GM06990 (cell line): ENCODE data around the gene TNNT1.
A peak's percentile ranks its signal among the peaks of the same experiment; 100 is the strongest.

Experiments
- DNase-seq: peaks from one replicate; pipeline ENCODE4 v3.0.0-alpha.2; 2011; ENCODE audit not compliant: insufficient read length; ENCODE audit errors: extremely low read depth
- H3K27me3 ChIP-seq: replicated peaks from 2 replicates; pipeline ENCODE4 v1.6.0; 2011; ENCODE audit warnings: low read length; ENCODE audit not compliant: control insufficient read depth, insufficient read depth
- H3K36me3 ChIP-seq: 2 replicates; pipeline ENCODE4 v1.5.1; 2011; ENCODE audit warnings: low read length; ENCODE audit not compliant: control insufficient read depth, insufficient read depth
- H3K4me3 ChIP-seq: replicated peaks from 2 replicates; pipeline ENCODE4 v1.5.1; 2011; ENCODE audit warnings: low read depth, mild to moderate bottlenecking, control low read depth, low read length
- TF ChIP-seq, protein P1 (sequence below): IDR thresholded peaks from 2 replicates; pipeline ENCODE4 v1.5.1; 2011; ENCODE audit warnings: low read length, control low read depth, mild to moderate bottlenecking, inconsistent platforms; ENCODE audit not compliant: insufficient read depth, poor library complexity, severe bottlenecking

TNNT1 gene

DNA sequence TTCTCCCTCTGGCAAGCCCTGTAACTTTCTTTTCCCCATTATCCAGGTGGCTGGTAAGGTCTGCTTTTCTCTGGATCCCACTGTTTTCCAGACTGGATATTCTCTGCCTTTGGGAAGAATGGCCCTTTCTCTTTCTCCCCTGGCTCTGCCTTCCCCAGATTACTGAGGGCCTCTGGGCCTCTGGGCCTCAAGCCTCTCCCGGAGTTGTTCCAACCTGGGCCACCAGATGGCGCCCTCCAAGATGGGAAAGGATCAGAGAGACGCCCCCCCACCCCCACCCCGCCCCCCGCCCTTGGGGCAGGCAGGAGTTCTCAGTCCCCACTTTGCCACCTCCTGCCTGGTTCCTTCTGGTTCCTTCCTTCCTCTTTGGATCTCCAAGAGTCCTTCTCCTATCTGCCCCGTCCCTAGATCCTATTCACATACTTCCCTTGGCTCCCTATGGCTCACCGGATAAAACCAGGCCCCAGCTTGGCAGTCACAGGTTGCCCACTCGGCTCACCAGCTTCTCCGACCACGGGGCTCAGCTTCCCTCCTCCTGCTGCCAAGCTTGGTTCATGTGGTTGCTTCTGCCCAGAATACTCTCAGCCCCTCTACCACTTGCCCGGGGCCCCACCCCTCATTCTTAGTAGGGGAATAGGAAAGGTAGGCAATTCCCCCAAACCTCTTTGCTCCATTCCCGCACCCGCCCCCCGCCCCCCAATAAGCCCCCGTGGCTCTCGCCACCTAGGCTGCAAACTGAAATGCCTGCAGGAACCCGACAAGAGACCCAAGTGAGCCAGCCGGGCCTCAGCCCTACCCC lies 60.3 kb downstream of the TNNT1 start:
- Histone ChIP-seq H3K36me3 (peaks cover 3% of the 10 kb centered on the region), H3K4me3 (no peak overlapping the region), H3K27me3 (no peaks in the 10 kb centered on the region)
- TF ChIP-seq, protein P1, sequence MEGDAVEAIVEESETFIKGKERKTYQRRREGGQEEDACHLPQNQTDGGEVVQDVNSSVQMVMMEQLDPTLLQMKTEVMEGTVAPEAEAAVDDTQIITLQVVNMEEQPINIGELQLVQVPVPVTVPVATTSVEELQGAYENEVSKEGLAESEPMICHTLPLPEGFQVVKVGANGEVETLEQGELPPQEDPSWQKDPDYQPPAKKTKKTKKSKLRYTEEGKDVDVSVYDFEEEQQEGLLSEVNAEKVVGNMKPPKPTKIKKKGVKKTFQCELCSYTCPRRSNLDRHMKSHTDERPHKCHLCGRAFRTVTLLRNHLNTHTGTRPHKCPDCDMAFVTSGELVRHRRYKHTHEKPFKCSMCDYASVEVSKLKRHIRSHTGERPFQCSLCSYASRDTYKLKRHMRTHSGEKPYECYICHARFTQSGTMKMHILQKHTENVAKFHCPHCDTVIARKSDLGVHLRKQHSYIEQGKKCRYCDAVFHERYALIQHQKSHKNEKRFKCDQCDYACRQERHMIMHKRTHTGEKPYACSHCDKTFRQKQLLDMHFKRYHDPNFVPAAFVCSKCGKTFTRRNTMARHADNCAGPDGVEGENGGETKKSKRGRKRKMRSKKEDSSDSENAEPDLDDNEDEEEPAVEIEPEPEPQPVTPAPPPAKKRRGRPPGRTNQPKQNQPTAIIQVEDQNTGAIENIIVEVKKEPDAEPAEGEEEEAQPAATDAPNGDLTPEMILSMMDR, result peak; percentile 67
- no peak for DNase-seq

DNA sequence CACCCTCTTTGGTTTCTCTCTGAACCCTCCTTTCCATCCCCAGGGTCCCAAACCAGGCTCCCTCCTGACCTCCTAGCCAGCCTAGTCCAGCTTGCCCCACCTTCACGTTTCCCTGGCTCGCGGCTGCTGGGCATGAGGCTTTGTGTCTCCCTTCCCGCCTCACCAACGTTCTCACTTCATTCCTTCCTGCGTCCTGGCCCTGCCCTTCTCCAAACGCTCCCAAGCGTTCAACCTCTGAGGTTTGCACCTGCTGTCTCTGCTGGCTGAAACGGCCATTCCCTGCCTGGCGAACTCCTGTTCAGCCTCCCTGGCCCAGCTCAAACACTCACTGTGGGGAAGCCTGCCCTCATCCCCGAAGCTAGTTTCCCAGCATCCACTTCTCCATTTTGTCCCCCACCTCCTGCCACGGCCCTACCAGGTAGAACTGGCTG lies 61.0 kb downstream of the TNNT1 start:
- no peak for DNase-seq
- Histone ChIP-seq H3K4me3 (no peak overlapping the region), H3K36me3 (peaks cover 3% of the 10 kb centered on the region)

DNA sequence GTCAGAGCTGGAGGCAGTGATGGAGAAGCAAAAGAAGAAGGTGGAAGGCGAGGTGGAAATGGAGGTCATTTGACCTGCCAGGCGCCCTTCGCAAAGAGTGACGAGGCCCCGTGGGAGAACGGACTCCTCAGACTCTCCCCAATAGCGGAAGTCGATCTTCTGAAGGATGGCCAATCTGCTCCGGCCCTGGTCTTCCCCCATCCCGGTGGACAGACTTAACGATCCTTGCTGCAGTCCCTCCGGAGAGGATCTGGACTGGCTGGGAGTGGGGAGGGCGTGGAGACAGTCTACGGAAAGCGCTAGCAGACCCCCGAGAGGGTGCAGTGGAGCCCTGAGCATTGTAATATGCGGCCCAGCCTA lies 61.5 kb downstream of the TNNT1 start:
- no peak for DNase-seq
- Histone ChIP-seq H3K36me3 (peaks cover 1% of the 10 kb centered on the region), H3K4me3 (no peak overlapping the region), H3K27me3 (no peaks in the 10 kb centered on the region)
- TF ChIP-seq, protein P1, result no peak

More for the DNA sequence above, 61.0 kb downstream of the TNNT1 start:
- no peaks in the 10 kb centered on the region for H3K27me3 ChIP-seq
- TF ChIP-seq, protein P1, result no peak

DNA sequence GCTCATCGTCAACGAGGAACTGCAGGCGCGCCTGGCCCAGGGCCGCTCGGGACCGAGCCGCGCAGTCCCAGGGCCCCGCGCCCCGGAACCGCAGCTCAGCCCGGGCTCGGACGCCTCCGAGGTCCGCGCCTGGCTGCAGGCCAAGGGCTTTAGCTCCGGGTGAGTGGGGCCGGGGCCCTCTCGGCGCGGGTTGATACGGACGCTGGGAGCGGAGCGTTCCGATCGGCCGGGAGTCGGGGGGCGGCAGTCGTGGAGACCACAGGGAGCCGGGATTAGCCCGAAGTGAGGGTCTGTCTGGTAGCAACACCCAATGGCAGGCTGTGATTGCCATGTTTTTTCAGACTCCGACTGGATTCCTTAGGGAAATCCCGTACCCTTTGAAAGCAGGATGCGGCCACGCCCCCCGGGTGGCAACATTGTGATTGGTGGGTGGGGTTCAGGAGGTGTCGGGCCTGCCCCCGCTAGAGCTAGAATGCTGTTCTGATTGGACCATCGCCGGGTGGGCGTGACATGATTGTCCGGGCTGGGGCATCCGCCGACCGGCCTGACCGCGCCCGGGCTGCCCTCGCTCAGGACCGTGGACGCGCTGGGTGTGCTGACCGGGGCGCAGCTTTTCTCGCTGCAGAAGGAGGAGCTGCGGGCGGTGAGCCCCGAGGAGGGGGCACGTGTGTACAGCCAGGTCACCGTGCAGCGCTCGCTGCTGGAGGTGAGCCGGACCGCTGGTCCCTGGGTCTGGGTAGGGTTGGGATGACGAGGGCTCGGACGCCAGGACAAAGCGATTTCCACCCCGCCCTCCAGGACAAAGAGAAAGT lies 62.1 kb downstream of the TNNT1 start:
- Histone ChIP-seq H3K4me3 (no peak overlapping the region), H3K36me3 (peaks cover 1% of the 10 kb centered on the region), H3K27me3 (no peaks in the 10 kb centered on the region; the same call in 1 of the 2 replicates)
- DNase-seq, result no peak
- TF ChIP-seq, protein P1, result no peak

DNA sequence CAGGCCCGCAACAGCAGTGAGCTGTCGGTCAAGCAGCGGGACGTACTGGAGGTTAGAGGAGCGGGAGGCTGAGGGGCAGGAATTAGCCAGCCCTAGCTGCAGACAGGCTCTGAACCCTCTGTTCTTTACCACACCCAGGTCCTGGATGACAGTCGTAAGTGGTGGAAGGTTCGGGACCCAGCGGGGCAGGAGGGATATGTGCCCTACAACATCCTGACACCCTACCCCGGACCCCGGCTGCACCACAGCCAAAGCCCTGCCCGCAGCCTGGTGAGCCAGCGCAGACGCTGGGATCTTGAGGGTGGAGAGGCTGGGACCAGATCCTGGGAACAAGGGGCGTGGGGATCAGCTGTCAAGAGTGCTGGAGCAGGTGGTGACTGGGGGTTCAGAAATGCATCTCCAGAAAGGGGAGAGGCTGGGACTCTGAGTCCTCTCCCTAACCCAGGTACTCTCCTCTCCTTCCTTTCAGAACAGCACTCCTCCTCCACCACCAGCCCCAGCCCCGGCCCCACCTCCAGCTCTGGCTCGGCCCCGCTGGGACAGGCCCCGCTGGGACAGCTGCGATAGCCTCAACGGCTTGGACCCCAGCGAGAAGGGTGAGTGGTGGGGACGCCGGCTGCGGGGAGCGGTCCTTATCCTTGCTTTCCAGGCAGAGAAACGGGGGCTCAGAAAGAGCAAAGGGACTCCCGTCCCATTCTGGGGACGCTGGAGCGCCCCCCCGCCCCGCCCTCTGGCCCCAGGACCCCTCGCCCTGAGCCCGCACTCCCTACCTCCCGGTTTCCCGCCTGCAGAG lies 62.9 kb downstream of the TNNT1 start:
- TF ChIP-seq, protein P1, result no peak
- H3K4me3 ChIP-seq, result no peak overlapping the region
- no peak for DNase-seq
- H3K36me3 ChIP-seq, result peaks cover 1% of the 10 kb centered on the region
- no peaks in the 10 kb centered on the region; the same call in 1 of the 2 replicates for H3K27me3 ChIP-seq
